ENCODE measurements around the gene TEX14.

GRCh38 chr17:58668598-58668935, 23.3 kb downstream of the TEX14 start:
- TF ChIP-seq, protein P1, sequence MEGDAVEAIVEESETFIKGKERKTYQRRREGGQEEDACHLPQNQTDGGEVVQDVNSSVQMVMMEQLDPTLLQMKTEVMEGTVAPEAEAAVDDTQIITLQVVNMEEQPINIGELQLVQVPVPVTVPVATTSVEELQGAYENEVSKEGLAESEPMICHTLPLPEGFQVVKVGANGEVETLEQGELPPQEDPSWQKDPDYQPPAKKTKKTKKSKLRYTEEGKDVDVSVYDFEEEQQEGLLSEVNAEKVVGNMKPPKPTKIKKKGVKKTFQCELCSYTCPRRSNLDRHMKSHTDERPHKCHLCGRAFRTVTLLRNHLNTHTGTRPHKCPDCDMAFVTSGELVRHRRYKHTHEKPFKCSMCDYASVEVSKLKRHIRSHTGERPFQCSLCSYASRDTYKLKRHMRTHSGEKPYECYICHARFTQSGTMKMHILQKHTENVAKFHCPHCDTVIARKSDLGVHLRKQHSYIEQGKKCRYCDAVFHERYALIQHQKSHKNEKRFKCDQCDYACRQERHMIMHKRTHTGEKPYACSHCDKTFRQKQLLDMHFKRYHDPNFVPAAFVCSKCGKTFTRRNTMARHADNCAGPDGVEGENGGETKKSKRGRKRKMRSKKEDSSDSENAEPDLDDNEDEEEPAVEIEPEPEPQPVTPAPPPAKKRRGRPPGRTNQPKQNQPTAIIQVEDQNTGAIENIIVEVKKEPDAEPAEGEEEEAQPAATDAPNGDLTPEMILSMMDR (IDR thresholded peaks at IDR 0.05): no peak
- no peak for TF ChIP-seq POLR2A (IDR thresholded peaks at IDR 0.05)
